Cardiac fibroblast (primary cell): ENCODE results near the gene RUFY4.

Experiments used
- DNase-seq, 2 donors: peaks; one replicate each; pipeline versions ENCODE4 v3.0.0 to v3.0.0-alpha.2; 2010; ENCODE audit warnings: low read depth in 2 of 2
- H3K4me3 ChIP-seq, 2 donors: replicated peaks in 1 of 2; 1 replicate in 1 of 2; 2 replicates in 1 of 2; pipeline ENCODE4 v1.5.1; 2011; ENCODE audit warnings: low read depth in 2 of 2, low read length in 2 of 2, mild to moderate bottlenecking in 2 of 2, moderate library complexity in 1 of 2
- CTCF ChIP-seq: IDR thresholded peaks from one replicate; pipeline ENCODE4 v1.5.1; 2011; ENCODE audit warnings: low read depth, mild to moderate bottlenecking, low read length, inconsistent platforms

Gene RUFY4

DNA sequence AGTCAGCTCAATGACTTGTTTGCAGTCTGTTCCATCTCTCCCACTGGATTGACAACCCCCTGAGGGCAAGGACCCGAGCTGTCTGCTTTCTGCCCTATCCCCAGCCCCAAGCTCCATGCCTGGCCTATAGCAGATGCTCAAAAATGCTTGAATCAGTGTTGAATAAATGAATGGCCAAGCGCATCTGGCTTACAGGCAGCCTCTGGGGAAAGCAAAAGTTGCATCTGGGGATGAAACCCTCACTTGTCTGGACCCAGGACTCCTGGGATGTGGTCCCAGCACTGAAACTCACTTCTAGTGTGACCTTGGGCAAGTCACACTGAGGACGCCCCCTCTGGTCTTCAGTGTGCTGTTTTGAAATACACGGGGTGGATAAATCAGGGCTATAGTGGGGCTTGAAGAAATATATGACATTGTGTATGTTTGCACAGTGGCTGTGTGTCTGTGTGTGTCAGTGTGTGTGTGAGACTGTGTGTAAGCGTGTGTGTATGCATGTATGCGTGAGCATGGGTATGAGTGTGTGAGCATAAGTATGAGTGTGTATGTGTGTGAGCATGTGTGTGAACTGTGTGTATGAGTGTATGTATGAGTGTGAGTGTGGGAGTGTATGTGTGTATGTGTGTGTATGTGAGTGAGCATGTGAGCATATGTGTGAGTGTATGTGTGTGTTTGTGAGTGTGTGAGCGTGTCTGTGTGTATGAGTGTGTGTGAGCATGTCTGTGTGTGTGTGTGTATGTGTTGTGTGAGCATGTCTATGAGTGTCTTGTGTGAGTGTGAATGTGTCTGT is 38.5 kb upstream of the RUFY4 start:
- no peak for TF ChIP-seq CTCF
- DNase-seq: no peak
- H3K4me3 ChIP-seq: no peak overlapping the region

DNA sequence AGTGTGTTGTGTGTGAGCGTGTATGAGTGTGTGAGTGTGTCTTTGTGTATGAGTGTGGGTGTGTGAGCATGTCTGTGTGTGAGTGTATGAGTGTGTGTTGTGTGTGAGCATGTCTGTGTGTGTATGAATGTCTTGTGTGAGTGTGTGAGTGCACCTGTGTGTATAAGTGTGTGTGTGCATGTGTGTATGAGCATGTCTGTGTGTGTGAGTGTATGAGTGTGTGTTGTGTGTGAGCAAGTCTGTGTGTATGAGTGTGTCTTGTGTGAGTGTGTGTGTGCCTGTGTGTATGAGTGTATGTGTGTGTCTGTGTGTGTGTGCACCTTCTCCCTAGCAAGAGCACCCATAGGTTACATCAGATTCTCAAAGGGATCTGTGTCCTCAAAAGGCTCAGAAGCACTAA is 37.8 kb upstream of the RUFY4 start:
- DNase-seq: no peak
- no peak for TF ChIP-seq CTCF
- H3K4me3 ChIP-seq: no peak overlapping the region

GRCh38 chr2:218031771-218032257 is 37.2 kb upstream of the RUFY4 start:
- DNase-seq: no peak
- TF ChIP-seq CTCF: no peak
- H3K4me3 ChIP-seq: no peak overlapping the region

DNA sequence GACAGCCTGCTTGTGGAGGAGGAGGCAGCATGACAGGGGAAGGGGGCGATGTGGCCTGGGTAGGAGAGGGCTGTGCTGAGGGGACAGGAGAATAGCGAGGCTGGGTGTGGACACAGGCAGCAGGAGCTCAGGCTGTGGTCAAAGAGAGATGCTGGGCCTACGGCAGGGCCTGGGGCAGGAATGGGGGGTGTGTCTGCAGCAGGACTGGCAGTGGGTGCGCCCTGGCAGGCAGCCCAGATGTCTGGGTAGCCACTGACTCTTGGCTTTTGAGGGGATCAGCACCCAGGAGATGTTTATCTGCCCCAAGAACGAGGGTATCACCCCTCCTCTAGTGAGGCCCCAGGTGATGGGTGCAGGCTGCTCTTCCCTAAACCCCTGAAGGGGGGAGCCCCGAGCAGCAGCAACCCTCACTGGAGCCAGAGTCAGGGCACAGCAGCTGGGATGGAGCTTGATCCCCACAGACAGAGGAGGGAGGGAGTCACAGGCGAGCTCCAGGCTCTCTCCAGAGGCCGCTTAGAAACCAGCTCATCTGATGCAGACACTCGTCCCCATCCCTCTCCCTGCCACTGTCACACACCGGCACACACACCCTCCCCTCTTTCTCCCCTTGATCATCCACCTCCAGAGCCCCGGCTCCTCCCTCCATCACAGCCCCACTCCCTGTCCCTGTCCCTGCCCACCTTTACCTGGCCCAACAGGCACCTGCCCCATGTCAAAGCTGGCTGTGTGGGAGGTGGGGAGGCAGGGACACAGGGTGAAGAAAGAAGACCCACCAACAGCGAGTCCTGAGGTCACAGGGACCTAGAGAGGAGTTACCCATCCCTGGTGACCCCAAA is 36.5 kb upstream of the RUFY4 start:
- no peak overlapping the region for H3K4me3 ChIP-seq
- DNase-seq: no peak
- TF ChIP-seq CTCF: no peak

GRCh38 chr2:218033208-218033589 is 35.9 kb upstream of the RUFY4 start:
- TF ChIP-seq CTCF: no peak
- H3K4me3 ChIP-seq: no peak overlapping the region
- no peak for DNase-seq

DNA sequence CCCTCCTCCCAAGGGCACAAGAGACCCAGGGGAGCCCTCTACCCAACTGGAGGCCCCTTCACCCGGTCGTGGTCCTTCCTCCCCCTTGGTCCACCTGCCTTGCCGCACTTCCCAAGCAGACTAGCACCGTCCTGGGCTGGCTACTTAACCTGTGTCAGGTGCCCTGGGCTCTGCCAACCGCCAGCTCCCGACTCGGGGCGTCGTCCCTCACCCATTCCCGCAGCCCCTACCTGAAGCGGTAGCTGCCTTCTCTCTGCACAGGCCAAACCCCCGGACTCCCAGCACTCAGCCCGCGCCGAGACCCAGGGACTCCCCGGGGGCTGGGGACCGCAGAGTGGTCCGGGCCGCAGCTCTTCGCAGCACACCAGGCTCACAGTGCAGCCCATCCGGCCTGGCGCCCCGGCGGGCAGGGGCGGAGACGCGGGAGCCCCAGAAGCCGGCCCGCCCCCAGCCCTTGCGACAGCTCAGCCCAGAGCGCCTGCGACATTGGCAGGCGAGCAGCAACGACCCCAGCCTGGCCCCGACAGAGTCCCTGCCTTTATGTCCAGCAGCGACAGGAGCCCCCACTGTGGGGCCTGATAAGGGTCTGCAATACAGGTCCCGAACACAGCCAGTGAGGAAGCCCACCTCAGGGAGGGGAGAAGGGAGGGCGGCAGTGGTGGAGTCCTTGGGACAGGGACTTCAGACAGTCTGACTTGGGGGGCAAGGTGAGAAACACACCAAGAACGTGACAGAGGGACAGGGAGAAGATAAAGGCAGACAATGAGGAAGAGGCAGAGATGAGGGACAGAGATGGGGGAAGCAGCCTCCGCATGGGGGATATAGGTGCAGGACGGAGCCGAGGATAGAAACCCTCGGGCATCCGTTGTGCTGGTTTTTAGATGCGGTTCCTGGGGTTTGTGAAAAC is 35.2 kb upstream of the RUFY4 start:
- TF ChIP-seq CTCF: no peak
- H3K4me3 ChIP-seq: no peak overlapping the region
- no peak for DNase-seq
